ENCODE measurements around the gene GAS2L2.
"Not testable (repeated sequence)": the region's sequence is repeated elsewhere in the genome, so short reads cannot be mapped to it uniquely, and the experiment has no call there.

Gene GAS2L2

DNA sequence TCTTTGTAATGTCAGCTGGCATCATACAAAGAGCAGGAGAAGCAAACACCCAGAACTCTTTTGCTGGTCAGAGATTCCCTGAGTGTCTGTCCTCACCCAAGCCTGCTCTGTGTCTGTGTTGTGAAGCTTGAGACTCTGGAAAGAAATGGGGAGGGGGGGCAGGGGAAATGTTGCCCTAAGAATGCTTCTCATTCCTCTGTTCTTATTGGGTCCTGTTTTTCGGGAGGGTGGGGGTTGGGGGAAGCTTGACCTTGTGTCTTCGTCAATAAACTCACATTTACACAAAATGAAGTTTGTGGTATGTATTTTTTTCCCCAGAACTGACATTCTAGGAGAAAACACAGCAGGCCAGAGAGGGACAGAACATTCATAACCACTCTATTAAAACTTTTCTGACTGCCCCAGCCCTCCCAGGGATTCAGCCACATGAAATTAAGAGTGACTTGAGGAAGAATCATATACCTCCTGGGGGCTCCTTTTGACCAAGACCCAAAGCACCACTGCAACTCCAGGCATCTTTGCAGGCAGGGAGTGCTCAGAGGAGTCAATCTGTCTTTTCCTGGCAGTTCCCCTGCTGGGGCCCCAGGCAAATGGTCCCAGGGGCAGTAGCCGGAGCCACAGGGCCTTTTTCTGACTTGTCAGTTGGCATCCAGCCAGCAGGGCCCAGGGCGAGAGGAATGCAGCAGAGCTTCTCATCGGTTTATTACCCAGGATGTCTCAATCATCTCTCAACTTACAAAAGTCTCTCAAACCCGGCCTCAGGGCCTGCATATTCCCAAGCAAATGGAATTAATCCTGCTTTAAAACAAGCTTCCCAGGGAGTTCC is 26.7 kb downstream of the GAS2L2 start:
- peak in 2 of 3 experiments; percentile 5 to 67 for DNase-seq

DNA sequence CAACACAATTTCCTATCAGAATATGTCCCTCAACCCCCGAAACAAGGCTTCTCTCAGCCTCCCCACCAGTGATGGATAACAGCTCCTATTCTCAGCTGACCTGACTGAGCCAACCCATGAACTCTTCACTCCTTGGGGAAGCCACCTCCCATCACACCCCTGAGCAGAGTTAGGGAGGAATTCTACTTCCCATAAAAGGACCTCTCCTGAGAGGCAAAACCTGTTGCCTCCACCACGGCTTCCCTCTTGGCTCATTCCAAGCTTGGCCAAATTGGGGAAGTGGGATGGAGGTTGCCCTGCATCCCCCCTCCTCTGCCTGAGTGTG is 27.3 kb downstream of the GAS2L2 start:
- DNase-seq: no peak

DNA sequence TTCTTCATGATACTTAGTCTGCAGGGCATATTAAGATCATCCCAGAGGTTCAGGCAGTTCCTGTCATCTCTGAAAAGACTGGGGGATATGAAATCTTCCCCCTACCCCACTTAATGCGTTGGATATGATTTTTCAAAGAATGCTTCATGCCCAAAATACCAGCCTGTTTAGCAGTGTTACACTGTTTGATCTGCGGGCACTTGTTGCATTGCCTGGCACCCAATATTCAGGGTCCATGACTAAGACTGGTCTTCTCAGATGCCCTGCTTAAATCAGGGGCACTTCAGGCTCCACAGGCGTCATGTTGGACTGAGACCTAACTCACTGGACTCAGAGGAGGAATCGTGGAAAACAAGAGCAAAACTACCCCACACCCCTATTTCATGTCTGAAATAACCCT is 28.0 kb downstream of the GAS2L2 start:
- no peak for DNase-seq

DNA sequence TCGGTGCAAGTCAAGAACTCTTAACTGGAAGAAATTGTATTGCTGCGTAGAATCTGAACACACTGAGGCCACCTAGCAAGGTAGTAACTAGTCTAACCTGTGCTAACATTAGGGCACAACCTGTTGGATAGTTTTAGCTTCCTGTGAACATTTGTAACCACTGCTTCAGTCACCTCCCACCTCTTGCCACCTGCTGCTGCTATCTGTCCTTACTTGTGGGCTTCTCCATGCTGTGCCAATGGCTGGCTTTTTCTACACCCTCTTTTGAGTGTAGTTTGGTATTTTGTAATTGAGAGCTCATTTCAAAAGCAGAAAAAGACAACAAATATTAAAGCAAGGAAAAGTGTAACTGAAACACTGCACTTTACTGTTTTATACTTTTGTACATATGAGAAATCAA is 29.3 kb downstream of the GAS2L2 start:
- no peak for DNase-seq

- DNase-seq: peak in 2 of 3 experiments; percentile 6 to 58
Measured at GRCh38 chr17:35717475-35717874, 35.6 kb downstream of the GAS2L2 start.

DNA sequence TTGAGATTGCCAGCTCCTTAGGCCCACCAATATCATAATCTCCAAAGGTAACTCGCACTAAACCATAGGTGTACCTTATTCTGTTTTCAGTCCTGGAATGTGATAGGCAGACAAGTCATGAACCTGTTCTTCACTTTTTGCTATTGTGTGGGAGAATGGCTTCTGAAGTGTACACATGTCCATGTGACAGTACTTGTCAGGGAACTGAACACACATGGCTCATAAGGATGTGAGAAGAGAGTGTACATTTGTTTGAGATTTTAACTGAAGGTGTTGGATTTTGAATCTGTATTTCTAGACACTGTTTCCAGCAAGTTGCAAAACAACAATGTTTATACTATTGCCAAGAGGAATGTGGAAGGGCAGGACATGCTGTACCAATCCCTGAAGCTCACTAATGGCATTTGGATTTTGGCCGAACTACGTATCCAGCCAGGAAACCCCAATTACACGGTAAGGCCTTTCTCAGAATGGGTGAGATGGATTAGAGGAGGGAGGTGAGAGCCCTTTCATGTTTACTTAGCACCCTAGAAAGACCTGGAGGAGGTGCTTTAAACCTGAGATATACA is 36.1 kb downstream of the GAS2L2 start:
- no peak for DNase-seq

GRCh38 chr17:35716173-35716572 is 36.9 kb downstream of the GAS2L2 start:
- DNase-seq: no peak

DNA sequence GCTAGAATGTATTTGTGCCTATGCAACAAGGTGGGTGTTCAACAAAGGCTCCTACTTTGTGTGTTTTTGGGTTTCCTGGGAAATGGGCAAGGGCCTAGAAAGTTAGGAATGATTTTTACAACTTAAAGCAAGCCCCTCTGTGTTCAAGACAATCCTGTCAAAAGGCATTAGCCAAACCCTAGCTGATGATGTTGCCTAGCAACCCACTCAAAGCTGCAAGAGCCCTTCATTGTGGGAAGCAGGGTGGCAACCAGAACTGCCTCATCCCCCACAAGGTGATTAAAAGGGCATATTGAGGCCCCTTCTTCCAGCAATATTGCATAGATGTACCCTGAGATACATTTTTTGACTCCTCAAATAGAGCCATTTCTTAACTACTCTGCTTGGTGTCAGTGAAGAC is 37.6 kb downstream of the GAS2L2 start:
- DNase-seq: peak; percentile 36 to 74 (median 56)

DNA sequence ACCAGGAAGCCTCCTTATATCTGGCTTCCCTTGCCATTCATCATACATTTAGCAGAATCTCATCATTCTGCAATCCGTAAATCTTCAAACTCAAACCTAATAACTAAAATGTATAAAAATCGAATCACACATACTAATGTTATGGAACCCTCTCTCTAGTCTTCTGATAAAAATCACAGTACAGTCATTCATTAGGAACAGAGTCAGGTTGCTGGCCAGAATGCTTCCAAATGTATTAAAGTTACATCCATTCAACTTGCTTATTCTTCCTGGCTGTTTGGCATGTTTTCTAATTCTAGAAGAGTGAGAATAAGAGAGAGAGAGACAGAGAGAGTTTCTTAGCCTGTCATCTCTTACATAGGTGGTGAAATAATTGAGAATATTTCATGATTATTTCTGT is 38.1 kb downstream of the GAS2L2 start:
- no peak for DNase-seq

DNA sequence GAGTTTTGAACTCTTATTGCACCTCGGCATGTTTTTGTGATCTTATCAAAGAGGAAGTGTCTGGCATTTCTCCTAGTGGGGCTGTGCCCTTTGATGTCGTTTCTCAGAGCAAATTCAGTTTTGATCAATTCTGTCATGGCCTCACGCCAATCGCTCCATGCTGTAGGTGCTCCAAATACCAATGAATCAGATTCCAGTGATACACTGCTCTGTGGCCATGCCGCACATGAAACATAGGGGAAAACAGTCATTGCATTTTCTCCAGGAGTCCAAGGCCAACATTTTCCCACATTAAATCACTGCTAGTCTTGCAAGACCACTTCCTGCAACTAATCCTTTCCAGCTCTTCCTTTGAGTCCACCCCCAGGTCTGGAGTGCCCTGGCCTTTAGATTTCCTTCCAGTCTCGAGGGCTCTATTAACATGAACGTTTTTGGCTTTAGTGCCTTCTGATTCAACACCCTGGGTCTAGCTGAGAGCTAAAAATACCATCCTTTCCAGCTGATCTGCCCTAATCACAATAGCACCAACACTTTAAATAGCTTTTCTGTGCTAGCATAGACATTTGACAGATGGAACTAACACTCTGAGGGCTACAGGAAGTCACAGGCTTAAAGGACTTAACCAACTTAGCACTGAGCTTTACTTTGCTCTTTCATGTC is 39.8 kb downstream of the GAS2L2 start:
- no peak for DNase-seq

- no peak for DNase-seq
Measured at GRCh38 chr17:35710950-35711349, 42.1 kb downstream of the GAS2L2 start.

- DNase-seq: peak in 1 of 3 experiments; percentile 52
Measured at GRCh38 chr17:35709874-35710273, 43.2 kb downstream of the GAS2L2 start.

DNA sequence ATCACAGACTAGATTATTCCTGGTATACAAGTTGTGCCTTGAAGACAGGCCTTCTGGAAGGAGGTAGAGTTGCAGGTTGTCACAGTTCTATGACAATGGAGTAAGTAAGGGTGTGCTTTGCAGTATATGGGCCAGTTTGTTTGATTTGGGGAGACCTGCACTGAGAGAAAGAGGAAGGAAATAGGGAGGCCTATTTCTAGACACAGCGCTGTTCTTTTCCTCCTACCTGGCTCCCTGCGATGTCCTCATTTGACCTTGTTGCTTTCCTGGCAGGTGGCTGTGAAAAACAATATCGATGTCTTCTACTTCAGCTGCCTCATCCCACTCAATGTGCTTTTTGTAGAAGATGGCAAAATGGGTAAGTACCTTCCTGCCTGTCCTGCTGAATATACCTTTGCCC is 44.1 kb downstream of the GAS2L2 start:
- DNase-seq: peak in 1 of 3 experiments; percentile 6

- peak in 1 of 3 experiments; percentile 6 for DNase-seq
Measured at GRCh38 chr17:35708149-35708548, 44.9 kb downstream of the GAS2L2 start.

DNA sequence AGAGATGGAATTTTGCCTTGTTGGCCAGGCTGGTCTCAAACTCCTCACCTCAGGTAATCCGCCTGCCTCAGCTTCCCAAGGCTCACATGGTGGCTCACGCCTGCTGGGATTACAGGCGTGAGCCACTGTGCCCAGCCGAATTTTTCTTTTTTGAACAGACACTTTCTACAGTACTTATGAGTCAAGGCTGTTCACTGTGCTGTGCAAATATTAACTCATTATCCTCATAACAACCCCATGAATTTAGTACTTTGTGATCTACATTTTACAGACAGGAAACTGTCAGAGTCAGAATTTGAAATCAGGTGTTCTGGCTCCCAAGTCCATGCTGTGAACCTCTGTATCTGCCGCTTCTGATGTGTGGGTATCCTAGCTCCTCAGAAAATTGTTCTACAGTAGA is 47.3 kb downstream of the GAS2L2 start:
- DNase-seq: peak in 1 of 3 experiments; percentile 30

DNA sequence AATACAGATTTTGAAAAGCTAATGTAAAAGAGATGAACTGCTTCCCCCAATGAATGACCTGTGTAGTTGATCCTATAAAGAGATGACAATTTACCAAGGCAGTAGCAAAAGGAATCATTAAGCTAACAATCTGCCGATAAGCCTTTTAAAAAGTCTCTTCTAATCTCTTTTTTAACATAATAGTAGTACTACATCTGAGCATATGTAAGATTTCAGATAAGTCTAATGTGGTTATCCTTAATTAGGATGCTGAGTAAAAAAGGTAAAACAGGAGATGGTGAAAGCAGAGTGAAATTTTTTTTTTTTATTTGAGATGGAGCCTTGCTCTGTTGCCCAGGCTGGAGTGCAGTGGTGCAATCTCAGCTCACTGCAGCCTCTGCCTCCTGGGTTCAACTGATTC is 47.8 kb downstream of the GAS2L2 start:
- no peak for DNase-seq

GRCh38 chr17:35703308-35703707 is 49.7 kb downstream of the GAS2L2 start:
- DNase-seq: not testable (repeated sequence)

DNA sequence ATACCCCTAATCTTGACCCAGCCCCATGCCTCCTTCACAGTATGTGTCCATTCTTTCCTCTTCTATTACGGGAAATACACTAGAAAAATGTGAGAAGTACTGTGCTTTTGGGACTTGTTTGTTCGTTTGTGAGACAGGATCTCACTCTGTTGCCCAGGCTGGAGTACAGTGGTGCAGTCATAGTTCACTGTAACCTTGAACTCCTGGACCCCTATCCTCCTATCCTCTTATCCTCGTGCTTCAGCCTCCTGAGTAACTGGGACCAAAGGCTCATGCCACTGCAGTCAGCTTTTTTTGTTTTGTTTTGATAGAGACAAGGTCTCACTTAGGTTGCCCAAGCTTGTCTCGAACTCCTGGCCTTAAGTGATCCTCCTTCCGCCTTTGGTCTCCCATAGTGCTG is 51.5 kb downstream of the GAS2L2 start:
- no peak for DNase-seq

- peak in 1 of 3 experiments; percentile 34 for DNase-seq
Measured at GRCh38 chr17:35700150-35700549, 52.9 kb downstream of the GAS2L2 start.

DNA sequence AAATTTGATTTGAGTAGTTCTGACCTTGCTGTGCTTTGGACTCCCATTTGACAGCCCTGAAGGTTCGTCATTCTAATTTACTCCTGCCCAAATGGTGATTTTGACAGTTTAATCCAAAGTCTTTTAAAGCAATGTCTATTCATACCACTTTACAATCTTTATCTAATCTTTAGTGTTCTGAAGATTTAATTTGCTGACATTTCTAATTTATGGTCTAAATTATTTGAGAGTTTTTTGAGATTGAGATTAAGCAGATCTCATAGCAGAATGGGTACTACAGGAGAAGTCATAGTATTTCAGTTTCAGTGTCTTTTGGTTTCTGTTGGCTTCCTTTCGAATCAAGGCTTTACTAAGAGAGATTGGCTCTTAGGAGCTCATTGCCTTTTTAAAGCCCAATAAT is 54.2 kb downstream of the GAS2L2 start:
- no peak for DNase-seq

- no peak for DNase-seq
Measured at GRCh38 chr17:35695613-35696012, 57.4 kb downstream of the GAS2L2 start.

- no peak for DNase-seq
Measured at GRCh38 chr17:35694906-35695305, 58.1 kb downstream of the GAS2L2 start.

All from NCI-H1417 (cell line).